ENCODE data around the gene DIPK1C. TPM values are rescaled to one million over a fixed set of nuclear protein-coding genes. Genes with fewer than 3 reads are reported as not detected.

Gene DIPK1C
- total RNA-seq, 1 donor from 2014 or later: not detected

- H3K27me3 ChIP-seq (ENCODE audit: low read depth): no peaks in the 10 kb centered on the region
- TF ChIP-seq CTCF (IDR thresholded peaks at IDR 0.05): peak; percentile 27
- peak; percentile 84 for DNase-seq
- intact Hi-C loops (cut with DNase I): no loop called here
- H3K4me1 ChIP-seq: peaks cover 44% of the 10 kb centered on the region
- peak overlapping the region; percentile 98 for H3K27ac ChIP-seq
- peaks cover 9% of the 10 kb centered on the region for H3K36me3 ChIP-seq
- peak; percentile 66 to 75 for ATAC-seq
- peak overlapping the region; percentile 94 for H3K4me3 ChIP-seq
- H3K9me3 ChIP-seq: no peaks in the 10 kb centered on the region
These were observed 39.6 kb upstream of the DIPK1C start for GRCh38 chr18:74496508-74497323.

DNA sequence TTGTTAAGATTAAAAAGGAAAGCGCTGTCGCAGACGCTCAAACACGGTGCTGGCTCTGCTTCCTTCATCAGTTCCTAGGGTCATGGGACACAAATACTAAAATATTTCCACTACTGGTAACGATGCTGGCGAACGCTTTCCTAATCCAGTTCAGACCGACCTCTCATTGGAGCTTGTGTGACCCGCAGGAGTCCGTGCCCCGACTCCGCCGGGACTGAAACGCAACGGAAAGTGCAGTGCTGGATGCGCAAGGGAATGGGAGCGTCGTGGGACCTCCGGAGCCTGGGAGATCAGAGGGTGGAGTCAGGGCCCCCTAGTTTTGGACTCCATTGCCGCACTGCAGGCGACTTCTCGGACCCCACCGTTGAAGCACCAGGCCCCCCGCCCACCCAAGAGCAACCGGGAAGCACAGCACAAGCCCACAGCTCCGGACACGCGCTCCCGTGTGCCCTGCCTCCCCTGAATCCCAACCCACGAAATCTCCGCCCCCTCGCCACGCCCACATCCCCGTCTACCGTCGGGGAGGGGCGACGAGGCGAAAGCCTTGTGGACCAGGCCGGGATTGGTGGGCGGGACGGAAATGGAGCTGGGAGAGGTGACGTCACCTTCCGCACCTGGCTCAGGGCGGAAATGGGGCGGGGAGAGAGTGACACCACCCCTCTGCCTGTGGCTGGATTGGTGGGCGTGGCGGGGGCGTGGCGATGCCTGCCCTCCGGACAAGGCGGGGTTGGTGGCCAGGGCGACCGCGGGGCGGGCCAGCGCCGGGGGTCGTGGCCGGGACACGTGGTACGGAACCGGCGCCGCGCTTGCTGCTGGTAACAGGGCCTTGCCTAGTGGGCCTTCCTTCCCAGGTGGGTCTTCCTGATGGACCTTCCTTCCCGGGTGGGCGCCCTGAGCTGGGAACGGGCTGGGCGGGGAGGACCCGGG lies 38.7 kb upstream of the DIPK1C start, which contains the start of gene CNDP2:
Gene CNDP2, plus strand, starts transcription at position 783 of the 927 bp plus-strand sequence. CDS start 3,611 bp downstream, outside the sequence.
- Histone ChIP-seq H3K27ac (peak within 1 kb of the TSS; percentile 98), H3K27me3 (ENCODE audit: low read depth) (no peaks in the 10 kb centered on the region), H3K9me3 (no peaks in the 10 kb centered on the region), H3K4me3 (peak within 1 kb of the TSS; percentile 94), H3K4me1 (peaks cover 35% of the 10 kb centered on the region), H3K36me3 (peaks cover under 1% of the 10 kb centered on the region)
- no peak for TF ChIP-seq CTCF (IDR thresholded peaks at IDR 0.05)
- DNase-seq: peak; percentile 100
- peak; percentile 96 to 98 for ATAC-seq
- intact Hi-C loops (cut with DNase I): no loop called here

GRCh38 chr18:74494514-74494913 lies 37.4 kb upstream of the DIPK1C start:
- peaks cover 26% of the 10 kb centered on the region for H3K4me1 ChIP-seq
- intact Hi-C loops (cut with DNase I): no loop called here
- no peak overlapping the region for H3K27ac ChIP-seq
- no peak overlapping the region for H3K4me3 ChIP-seq
- ATAC-seq (no peak), DNase-seq (no peak)
- no peaks in the 10 kb centered on the region for H3K9me3 ChIP-seq
- H3K36me3 ChIP-seq: no peaks in the 10 kb centered on the region
- TF ChIP-seq CTCF (IDR thresholded peaks at IDR 0.05): no peak
- H3K27me3 ChIP-seq (ENCODE audit: low read depth): no peaks in the 10 kb centered on the region

DNA sequence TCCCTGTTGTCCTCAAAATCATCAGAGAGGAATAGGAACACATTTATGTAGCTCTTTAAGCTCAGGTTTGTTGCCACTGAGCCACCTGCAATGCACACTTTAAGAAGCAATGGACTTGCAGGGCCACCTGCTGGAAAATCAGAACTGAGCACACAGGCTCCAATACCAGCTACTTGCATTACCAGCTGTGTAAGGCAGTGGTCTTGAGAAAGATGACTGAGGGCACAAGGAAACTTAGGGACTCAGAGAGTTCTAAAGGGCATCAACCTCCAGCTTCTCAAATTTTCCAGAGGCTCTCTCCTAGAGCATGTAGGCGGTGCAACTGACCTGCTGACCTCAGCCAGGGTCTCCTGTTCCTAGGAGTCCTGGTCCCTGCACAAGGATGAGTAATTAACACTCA lies 36.6 kb upstream of the DIPK1C start:
- ATAC-seq (no peak), DNase-seq (no peak)
- Histone ChIP-seq H3K27ac (no peak overlapping the region), H3K36me3 (no peaks in the 10 kb centered on the region), H3K27me3 (ENCODE audit: low read depth) (no peaks in the 10 kb centered on the region), H3K4me3 (no peak overlapping the region), H3K4me1 (peaks cover 20% of the 10 kb centered on the region), H3K9me3 (no peaks in the 10 kb centered on the region)
- intact Hi-C loops (cut with DNase I): no loop called here
- TF ChIP-seq CTCF (IDR thresholded peaks at IDR 0.05): peak; percentile 62

DNA sequence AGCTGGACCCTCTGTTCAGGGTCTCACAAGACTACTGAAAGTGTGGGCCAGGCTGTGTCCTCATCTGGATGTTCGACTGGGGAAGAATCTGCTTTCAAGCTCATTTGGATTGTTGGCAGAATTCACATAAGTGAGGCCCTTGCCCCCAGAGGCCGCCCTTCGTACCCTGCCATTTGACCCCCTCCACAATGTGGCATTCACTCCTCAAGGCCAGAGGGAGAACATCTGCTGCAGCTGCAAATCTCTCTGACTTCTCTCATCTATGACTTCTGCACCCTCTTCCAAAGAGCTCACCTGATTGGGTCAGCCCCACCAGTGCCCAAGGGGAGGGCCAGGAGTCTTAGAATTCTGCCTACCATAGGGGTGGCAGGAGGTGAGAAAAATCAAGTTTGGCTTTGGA lies 35.2 kb upstream of the DIPK1C start:
- peaks cover 6% of the 10 kb centered on the region for H3K4me1 ChIP-seq
- ATAC-seq (no peak), DNase-seq (no peak)
- intact Hi-C loops (cut with DNase I): no loop called here
- no peaks in the 10 kb centered on the region for H3K36me3 ChIP-seq
- H3K27me3 ChIP-seq (ENCODE audit: low read depth): no peaks in the 10 kb centered on the region
- no peak for TF ChIP-seq CTCF (IDR thresholded peaks at IDR 0.05)
- H3K9me3 ChIP-seq: no peaks in the 10 kb centered on the region
- H3K27ac ChIP-seq: no peak overlapping the region
- H3K4me3 ChIP-seq: no peak overlapping the region

Data from lower lobe of right lung (tissue), 2 donors.